GM19025 (cell line): ENCODE results near the gene BMP2K.

ENCODE experiments used
- ATAC-seq: cut with Tn5 transposase; IDR thresholded peaks from one replicate; pipeline ENCODE4 v1.9.1; 2021; ENCODE audit warnings: mild to moderate bottlenecking, low read depth, moderate library complexity; ENCODE audit not compliant: unreplicated experiment

The BMP2K gene

DNA sequence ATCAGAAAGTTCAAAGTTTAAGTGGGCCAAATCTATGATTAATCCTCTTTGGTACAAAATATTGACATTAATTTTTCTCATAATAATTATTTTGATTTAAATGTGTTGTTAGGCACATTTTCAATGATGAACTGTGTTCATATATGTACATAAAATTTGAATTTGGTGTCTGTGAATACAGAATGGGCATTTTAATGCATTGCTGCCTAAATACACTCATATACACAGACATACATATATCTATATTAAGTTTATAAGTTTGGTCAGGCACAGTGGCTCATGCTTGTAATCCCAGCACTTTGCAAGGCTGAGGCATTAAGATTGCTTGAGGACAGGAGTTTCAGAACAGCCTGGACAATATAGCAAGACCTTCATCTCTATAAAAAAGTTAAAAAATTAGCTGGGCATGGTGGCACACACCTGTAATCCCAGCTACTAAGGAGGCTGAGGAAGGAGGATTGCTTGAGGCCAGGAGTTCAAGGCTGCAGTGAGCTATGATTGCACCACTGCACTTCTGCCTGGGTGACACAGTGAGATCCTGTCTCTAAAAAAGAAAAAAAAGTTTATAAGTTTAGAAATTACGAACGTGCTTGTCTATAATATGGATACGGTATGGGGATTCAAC, 12.3 kb upstream of the BMP2K start:
- ATAC-seq = no peak

DNA sequence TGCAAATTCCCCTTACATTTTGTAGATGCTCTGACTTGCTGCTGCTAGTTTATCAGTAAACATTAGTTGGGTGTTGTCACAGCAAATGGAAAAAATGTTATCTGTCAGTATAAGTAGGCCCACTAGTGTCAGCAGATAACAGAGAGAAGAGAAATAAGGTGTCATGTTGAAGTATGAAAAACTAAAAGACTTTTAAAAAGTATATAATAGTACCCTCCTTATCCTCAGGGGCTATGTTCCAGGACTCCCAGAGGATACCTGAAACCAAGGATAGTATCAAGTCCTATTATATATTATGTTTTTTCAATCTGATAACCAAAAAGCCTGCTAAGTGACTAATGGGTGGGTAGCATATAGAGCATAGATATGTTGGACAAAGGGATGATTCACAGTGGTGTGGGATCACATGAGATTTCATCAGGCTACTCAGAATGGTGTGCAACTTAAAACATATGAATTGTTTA, 11.6 kb upstream of the BMP2K start:
- no peak for ATAC-seq

GRCh38 chr4:78765432-78766006, 10.6 kb upstream of the BMP2K start:
- ATAC-seq = no peak

GRCh38 chr4:78766026-78766425, 10.1 kb upstream of the BMP2K start:
- ATAC-seq = no peak

DNA sequence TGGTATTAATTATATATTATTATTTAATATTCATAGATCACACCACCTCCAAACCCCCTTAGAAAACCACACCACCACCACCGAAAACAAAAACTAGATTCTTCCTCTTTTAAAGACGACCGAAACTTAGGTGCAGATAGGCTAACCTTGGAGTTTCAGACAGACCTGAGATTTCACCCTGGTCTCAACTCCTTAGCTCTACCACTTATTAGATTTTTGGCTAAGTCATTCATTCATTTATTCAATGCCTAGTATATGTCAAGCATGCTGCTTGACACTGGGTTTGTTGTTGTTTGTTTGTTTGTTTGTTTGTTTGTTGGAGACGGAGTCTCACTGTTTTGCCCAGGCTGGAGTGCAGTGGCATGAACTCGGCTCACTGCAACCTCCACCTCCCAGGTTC, 9.5 kb upstream of the BMP2K start:
- peak; percentile 84 for ATAC-seq

- ATAC-seq = peak; percentile 55
Measured at GRCh38 chr4:78767350-78767749, 8.8 kb upstream of the BMP2K start.

- no peak for ATAC-seq
Measured at GRCh38 chr4:78768452-78769180, 7.5 kb upstream of the BMP2K start.

DNA sequence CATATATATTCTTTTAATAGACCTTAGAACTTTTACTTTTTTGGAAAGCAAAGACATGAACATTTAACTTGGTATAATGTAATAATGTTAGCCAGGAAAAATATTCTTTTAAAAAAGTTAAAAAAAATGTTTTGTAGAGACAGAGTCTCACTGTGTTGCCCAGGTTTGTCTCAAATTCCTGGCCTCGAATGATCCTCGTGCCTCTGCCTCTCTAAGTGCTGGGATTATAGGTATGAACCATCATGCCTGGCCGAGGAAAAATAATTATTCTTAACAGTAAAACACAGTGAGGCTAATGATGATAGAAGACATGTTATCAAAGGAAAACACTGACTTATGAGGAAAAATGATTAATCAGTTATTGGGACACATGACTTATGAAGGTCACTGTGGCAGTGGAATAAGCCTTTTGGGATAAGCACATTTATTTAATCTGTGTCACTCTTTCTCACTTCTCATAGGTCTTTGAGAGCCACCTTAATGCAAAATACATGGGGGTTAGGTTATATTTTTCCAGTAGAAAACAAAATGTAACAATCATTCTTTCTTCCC, 6.0 kb upstream of the BMP2K start:
- ATAC-seq = no peak

- ATAC-seq = no peak
Measured at GRCh38 chr4:78772526-78773091, 3.5 kb upstream of the BMP2K start.

DNA sequence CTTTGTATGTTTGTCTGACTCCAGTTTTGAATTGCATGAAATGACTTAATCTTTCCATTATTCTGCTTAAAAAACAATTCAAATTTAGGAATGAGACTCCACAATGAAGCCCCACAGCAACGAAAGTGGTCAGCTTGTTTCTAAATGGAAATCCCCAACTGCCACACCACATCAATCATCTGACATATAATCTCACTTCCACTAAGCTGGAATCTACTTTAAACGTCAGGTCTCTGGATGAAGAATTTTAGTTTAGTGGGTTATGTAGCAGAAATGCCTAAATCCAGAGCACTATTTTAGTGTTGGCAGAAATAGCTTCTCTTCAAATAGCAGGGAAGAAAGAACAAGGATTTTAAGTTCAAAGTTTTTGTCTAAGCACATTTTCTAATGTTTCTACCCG, 1.7 kb upstream of the BMP2K start:
- no peak for ATAC-seq

- ATAC-seq = peak; percentile 69
Measured at GRCh38 chr4:78775303-78776078, 659 bp upstream of the BMP2K start.

DNA sequence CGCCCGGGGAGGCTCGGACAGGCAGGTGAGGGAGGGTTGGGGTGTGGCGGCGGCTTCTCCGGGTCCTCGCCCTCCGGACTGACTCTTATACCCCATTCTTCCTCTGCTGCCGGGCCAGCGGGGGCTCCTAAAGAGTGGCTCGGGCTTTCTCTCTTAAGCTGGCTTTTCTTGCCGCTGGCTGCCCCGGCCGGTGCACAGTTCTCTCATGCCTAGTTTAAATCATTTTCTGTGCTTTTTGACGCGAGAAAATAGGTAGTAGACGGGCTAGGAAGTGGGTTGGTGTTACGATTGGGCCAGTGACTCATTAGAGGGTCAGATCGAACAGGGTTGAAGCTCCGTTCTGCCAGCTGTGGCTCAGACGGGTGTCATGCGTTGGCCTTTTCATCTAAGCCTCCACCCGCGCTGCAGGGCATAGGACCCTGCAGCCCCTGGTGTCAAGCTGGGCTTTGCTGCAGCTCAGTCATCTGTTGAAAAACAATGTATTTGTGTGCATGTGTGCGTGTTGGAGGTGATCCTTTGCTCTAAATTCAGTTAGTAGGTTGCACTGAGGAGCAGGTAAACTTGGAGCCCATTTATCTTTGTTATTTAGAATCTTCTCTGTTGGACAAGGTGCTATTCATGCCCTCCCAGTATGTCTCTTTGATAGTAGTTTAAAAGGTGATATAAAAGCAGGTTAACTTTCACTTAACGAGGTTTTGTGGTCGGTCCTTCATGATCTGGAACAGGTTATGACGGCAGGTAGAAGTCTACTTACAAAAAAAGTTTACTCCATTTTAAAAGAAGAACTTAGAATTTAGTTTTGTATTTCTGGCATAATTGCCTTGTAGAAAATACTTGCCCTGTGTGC, 802 bp downstream of the BMP2K start:
- ATAC-seq = peak; percentile 18

GRCh38 chr4:78777576-78777940, 1.4 kb downstream of the BMP2K start:
- ATAC-seq = no peak

- no peak for ATAC-seq
Measured at GRCh38 chr4:78778530-78778929, 2.4 kb downstream of the BMP2K start.

GRCh38 chr4:78779280-78779679, 3.1 kb downstream of the BMP2K start:
- ATAC-seq = no peak

GRCh38 chr4:78780093-78780492, 3.9 kb downstream of the BMP2K start:
- no peak for ATAC-seq

- ATAC-seq = no peak
Measured at GRCh38 chr4:78781139-78781538, 5.0 kb downstream of the BMP2K start.

GRCh38 chr4:78781924-78782323, 5.8 kb downstream of the BMP2K start:
- ATAC-seq = no peak

DNA sequence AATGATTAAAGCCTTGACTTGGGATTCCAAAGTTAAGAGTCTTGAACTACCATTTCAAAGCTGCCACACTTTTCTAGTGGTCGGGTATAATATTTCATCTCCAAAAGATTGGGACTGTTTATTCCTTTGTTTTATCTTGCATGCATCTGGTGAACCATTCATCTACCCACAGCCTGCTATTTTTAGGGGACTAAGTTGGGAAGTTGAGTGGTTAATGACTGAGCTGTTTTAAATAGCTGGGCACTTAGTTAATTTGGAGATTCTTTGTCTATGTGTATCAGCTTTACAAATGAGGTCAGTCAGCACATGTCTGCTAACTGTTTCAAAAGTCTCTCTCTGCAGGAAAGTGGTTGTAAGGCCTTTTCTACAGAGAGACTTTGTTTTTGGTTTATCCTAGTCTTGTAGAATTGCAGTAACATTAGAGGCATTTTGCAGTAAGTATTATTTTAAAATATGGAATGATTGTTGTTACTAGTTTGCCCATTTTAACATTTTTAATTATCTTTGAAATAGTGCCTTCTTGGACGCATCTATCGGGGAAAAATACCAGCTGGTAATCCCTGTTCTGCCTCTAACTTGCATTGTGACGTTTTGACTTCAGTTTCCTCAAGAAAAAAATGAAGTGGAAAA, 8.2 kb downstream of the BMP2K start:
- ATAC-seq = no peak
